Measurements from ENCODE around the gene PDE1C. TPM values are rescaled to one million over a fixed set of nuclear protein-coding genes. Genes with fewer than 3 reads are reported as not detected.

The PDE1C gene
- total and polyA plus RNA-seq, 8 donors: 1.2 to 4.2 (median 2.2) TPM

DNA sequence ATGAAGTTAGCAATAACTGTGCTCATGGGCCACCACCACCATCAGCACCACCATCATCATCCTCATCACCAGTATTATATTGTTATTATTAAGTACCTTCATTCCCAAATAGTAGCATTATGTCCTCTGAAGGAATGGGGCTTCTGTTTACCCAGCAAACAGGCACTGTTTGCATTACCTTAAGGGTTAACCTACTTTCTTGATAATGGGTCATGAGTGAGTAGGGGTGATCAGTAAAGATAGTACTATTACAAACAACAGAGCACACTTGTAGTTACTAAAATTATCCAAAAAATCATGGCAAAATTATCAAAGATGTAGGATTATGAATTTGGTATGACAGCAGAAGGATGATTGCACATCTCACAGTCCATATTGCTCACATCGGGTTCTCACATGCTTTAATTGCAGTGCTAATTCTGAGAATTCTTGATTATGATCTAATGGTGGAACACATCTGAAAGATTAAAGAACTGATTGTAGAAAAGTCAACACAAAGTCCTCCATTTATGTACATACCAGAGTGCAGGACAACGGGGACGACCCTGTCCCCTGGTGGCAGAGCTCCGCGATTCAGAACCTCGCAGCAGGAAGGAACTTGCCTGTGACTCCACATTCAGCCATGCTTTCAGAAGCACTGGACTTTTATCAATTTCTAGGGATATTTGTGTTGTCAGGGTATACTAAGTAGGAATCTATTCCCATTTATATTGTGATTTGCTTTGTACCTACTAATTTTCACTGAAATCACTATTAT, 31.0 kb downstream of the PDE1C start:
- WGBS, 2 donors: 56 to 61% methylated on average over 6 of the region's 6 CpGs
- TF ChIP-seq, protein P1, sequence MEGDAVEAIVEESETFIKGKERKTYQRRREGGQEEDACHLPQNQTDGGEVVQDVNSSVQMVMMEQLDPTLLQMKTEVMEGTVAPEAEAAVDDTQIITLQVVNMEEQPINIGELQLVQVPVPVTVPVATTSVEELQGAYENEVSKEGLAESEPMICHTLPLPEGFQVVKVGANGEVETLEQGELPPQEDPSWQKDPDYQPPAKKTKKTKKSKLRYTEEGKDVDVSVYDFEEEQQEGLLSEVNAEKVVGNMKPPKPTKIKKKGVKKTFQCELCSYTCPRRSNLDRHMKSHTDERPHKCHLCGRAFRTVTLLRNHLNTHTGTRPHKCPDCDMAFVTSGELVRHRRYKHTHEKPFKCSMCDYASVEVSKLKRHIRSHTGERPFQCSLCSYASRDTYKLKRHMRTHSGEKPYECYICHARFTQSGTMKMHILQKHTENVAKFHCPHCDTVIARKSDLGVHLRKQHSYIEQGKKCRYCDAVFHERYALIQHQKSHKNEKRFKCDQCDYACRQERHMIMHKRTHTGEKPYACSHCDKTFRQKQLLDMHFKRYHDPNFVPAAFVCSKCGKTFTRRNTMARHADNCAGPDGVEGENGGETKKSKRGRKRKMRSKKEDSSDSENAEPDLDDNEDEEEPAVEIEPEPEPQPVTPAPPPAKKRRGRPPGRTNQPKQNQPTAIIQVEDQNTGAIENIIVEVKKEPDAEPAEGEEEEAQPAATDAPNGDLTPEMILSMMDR (IDR thresholded peaks at IDR 0.05): no peak
- Histone ChIP-seq H3K36me3 (no peaks in the 10 kb centered on the region), H3K4me1 (peaks cover 0 to 3% (median 0%) of the 10 kb centered on the region in 3 donors), H3K4me3 (no peak overlapping the region), H3K27ac (no peak overlapping the region), H3K27me3 (no peaks in the 10 kb centered on the region), H3K9me3 (no peaks in the 10 kb centered on the region)
- FAIRE-seq: no peak
- peak in 2 of 4 donors; percentile 44 for ATAC-seq
- DNase-seq: no peak
- intact Hi-C loops (cut with DNase I): no loop called here

DNA sequence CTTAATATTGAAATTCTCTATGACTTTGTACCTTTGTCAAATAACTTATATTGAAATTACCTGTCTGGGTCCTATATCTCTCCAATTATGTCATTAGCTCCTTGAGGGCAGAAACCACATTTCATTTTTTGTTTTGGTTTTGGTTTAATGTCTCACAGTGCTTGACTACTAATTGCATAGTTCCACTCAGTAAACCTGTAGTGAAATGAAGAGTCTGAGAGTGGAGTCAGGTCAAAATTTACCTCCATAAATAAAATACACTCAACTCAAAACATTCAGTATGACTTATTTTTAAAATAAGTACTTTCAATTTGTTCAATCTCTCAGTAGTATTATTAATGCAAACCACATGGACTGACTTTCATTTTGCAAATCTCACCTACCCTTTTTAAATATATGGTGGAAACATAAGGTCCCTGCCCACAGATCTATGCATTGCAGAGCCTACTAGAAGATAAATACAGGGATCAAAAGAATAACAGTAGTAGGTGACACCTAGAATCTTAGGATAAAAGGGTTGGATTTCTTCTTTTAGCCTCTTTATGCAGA, 32.5 kb downstream of the PDE1C start:
- no peaks in the 10 kb centered on the region for H3K9me3 ChIP-seq
- no peak overlapping the region for H3K27ac ChIP-seq
- H3K4me1 ChIP-seq: peaks cover 0 to 9% (median 0%) of the 10 kb centered on the region in 3 donors
- no peak for DNase-seq
- no peak for ATAC-seq
- TF ChIP-seq, protein P1 (IDR thresholded peaks at IDR 0.05): no peak
- intact Hi-C loops (cut with DNase I): no loop called here
- no peak overlapping the region for H3K4me3 ChIP-seq
- no peaks in the 10 kb centered on the region for H3K36me3 ChIP-seq
- no peaks in the 10 kb centered on the region for H3K27me3 ChIP-seq
- no peak for FAIRE-seq

DNA sequence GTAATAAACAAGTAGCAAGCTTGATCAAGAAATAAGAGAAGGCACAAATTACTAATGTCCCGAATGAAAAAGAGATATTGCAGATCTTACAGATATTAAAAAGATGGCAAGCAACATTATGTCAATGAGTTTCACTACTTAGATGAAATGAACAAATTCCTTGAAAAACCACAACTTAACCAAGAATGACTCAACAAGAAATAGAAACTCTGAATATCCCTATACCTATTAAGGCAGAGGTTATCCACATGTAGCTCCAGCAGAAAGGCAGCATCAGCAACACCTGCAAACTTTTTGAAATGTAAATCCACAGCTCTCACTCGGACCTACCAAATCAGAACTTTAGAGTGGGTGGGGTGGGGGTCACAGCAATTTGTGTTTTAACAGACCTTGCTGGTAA, 33.6 kb downstream of the PDE1C start:
- no peaks in the 10 kb centered on the region for H3K9me3 ChIP-seq
- H3K36me3 ChIP-seq: no peaks in the 10 kb centered on the region
- no peak for ATAC-seq
- no peak overlapping the region for H3K4me3 ChIP-seq
- no peak for FAIRE-seq
- no peak for DNase-seq
- TF ChIP-seq, protein P1 (IDR thresholded peaks at IDR 0.05): no peak
- no peaks in the 10 kb centered on the region for H3K27me3 ChIP-seq
- H3K4me1 ChIP-seq: peaks cover 0 to 9% (median 0%) of the 10 kb centered on the region in 3 donors
- intact Hi-C loops (cut with DNase I): no loop called here
- WGBS, 2 donors: 72 to 74% methylated on average over 2 of the region's 2 CpGs
- no peak overlapping the region for H3K27ac ChIP-seq

DNA sequence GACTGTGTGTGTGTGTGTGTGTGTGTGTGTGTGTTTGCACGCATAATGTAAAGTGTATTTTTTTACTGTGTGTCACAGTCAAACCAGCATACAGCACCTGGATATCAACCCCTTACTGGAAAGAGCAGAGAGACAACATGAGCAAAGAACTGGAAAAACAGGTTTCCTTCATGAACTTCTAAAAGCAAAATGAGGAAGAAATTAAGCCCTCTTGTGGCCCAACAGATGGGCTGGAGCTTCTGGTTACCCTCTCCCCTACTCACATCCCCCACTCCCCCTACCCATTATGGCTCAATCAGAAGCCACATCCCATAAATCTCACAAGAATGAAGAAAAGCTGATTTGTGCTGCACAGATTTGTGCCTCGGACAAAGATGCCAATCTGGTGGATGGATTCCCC, 36.2 kb downstream of the PDE1C start:
- ATAC-seq: peak; percentile 76 to 96 (median 83)
- H3K27me3 ChIP-seq: no peaks in the 10 kb centered on the region
- H3K27ac ChIP-seq: no peak overlapping the region
- H3K9me3 ChIP-seq: no peaks in the 10 kb centered on the region
- intact Hi-C loops (cut with DNase I): no loop called here
- WGBS, 2 donors: 40 to 46% methylated on average over 2 of the region's 2 CpGs
- FAIRE-seq: no peak
- H3K4me3 ChIP-seq: no peak overlapping the region
- no peaks in the 10 kb centered on the region for H3K36me3 ChIP-seq
- TF ChIP-seq, protein P1 (IDR thresholded peaks at IDR 0.05): no peak
- peak in 2 of 6 donors; percentile 8 for DNase-seq
- peaks cover 0 to 9% (median 0%) of the 10 kb centered on the region in 3 donors for H3K4me1 ChIP-seq

DNA sequence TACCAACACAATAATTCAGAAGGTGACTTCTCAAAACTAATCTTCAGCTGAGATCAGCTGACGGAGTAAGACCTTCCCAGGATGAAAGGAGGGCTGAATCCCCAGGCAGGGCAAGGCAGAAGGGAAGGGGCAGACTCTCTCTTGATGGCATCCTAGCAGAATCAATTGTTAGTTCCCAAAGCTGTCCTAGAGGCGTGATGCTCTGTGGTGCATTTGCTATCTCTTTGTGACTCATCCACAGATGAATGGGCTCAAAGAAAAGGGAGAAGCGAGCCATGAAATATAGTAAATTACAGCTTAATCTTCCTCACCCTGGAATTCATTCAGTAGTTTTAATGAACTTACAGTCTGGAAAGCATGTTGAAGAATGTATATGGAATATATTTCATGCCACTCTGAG, 37.2 kb downstream of the PDE1C start:
- TF ChIP-seq, protein P1 (IDR thresholded peaks at IDR 0.05): no peak
- Histone ChIP-seq H3K36me3 (no peaks in the 10 kb centered on the region), H3K4me1 (peaks cover 0 to 9% (median 0%) of the 10 kb centered on the region in 3 donors), H3K27me3 (no peaks in the 10 kb centered on the region), H3K4me3 (no peak overlapping the region), H3K9me3 (no peaks in the 10 kb centered on the region), H3K27ac (no peak overlapping the region)
- ATAC-seq: no peak
- no peak for DNase-seq
- no peak for FAIRE-seq
- intact Hi-C loops (cut with DNase I): no loop called here
- 92 to 97% methylated on average over 3 of the region's 3 CpGs for WGBS, 2 donors

Measured in pancreas (tissue), 10 donors.